SK-N-DZ (cell line): Measurements from ENCODE around the gene WFDC1. TPM values are rescaled to one million over a fixed set of nuclear protein-coding genes. Genes with fewer than 3 reads are reported as not detected.

Experiments
- DNase-seq: peaks from one replicate; pipeline ENCODE4 v3.0.0-alpha.2; 2015; ENCODE audit warnings: low spot score
- polyA plus RNA-seq, 2 experiments: library from polyadenylated mRNA; depleted of rRNA; stranded (reverse); fragments of >200 nt; gene quantifications; 2 replicates each; pipeline ENCODE4 v1.2.3, GENCODE V29; 2014

Gene WFDC1
- polyA plus RNA-seq (2014; cell fraction: cytosol; rRNA removed) = not detected in 2 replicates
- not detected in 2 replicates for polyA plus RNA-seq (2014; cell fraction: nucleus; rRNA removed)

GRCh38 chr16:84294531-84295142 is at the start of gene WFDC1:
WFDC1 (plus strand) TSS chr16:84294878; CDS start chr16:84294972, 94 bp downstream.
- DNase-seq = no peak

DNA sequence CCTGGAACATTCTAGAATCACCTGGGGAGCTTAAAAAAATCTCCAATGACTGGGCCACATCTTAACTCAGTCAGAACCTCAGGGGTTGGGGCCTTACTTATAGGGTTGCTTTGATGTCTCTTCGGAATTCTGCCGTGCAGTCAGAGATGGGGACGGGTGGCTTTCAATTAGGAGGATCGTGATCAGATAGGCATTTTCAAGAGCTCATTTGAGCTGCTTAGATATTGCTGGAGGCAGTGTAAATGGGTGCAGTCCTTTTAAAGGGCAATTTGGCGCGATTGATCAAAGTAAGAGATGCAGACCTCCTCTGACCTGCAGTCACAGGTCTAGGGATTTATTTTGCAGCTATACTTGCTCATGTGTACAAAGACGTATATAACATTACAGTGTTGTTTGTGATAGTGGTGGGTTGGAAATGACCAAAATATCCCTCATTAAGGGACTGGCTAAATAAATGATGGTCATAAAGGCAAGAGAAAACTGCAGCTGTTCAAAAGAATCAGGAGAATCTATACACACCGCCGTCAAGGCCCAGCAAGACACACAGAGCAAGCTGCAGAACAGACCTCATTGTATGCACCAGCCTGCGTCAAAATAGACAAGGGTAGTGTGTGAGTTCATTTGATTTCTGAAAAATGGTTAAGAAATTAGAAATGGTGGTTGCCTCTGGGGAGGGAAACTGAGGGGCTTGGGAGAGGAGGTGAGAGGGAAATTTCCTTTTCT is 48.6 kb upstream of the WFDC1 start:
- DNase-seq = peak; percentile 46

DNA sequence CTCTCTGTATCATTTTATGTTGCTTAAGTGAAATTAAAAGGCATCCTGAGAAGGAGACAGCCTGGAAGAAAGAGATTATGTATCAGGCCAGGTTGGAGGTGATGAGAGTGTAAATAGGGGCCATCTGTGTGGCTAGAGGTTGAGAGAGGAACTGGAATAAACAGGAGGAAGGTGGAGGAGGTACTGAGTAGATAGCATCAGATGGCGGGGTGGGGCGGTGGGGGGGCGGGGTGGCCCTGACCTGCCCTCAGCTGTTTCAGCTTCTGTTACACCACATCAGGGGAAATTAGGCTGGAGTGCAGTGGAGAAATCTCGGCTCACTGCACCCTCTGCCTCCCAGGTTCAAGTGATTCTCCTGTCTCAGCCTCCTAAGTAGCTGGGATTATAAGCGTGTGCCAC is 48.0 kb upstream of the WFDC1 start:
- peak; percentile 52 for DNase-seq

DNA sequence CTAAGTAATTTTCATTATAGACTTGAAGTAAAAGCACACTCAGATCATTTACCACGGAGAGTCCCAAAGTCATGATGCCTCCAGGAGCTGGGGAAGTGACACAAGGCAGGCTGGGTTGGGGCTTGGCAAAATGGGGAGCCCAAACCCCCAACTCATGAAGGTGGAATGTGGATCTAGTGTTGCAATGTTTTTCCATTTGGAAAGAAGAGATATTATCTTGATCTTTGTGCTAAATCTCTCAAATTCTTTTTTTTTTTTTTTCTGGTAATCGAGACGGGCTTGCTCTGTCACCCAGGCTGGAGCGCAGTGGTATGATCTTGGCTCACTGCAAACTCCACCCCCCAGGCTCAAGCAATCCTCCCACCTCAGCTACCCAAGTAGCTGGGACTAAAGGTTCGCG is 47.3 kb upstream of the WFDC1 start:
- no peak for DNase-seq

- no peak for DNase-seq
Measured at GRCh38 chr16:84247844-84248243, 46.8 kb upstream of the WFDC1 start.

- DNase-seq = no peak
Measured at GRCh38 chr16:84252184-84252583, 42.5 kb upstream of the WFDC1 start.

DNA sequence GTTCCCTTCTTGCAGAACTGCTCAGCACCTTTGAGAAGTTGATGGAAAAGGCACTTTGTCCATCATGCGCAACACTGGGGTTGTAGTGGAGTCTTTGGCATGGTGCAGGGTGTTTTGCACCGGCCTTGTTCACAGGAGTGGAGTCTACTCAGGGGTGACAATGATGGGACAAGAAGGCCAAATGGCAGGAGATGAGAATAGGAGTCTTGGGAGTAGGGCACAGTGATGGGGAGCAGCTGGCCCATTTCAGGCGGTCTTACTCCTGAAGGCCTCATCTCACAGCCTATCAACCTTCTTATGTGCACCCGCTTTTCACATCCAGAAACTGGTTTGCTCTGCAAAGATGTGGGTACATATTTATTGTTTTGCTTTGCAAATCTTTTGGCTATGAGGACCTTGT is 41.5 kb upstream of the WFDC1 start:
- DNase-seq = no peak

DNA sequence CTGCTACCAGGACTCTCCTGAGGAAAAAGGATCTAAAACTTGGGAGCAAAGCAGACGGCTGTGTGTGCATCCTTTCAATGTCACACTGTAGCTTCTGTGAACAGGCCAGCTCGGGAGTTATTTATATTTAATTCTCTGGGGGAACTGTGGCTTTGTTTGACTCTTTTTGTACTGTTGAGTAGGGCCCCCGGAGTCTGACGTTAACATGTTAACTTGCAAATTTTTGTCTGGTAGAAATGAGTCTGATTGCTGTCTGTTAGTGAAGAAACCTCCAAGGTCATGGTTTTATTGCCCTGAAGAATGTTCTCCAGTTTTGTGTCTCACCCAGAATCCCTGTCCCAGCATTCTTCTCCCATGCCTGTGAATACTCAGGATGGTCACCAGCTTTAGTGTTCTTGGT is 40.6 kb upstream of the WFDC1 start:
- DNase-seq = no peak

- no peak for DNase-seq
Measured at GRCh38 chr16:84255050-84255810, 39.4 kb upstream of the WFDC1 start.

- DNase-seq = no peak
Measured at GRCh38 chr16:84258266-84258665, 36.4 kb upstream of the WFDC1 start.

- DNase-seq = no peak
Measured at GRCh38 chr16:84259691-84260090, 35.0 kb upstream of the WFDC1 start.

- no peak for DNase-seq
Measured at GRCh38 chr16:84260766-84261554, 33.7 kb upstream of the WFDC1 start.

DNA sequence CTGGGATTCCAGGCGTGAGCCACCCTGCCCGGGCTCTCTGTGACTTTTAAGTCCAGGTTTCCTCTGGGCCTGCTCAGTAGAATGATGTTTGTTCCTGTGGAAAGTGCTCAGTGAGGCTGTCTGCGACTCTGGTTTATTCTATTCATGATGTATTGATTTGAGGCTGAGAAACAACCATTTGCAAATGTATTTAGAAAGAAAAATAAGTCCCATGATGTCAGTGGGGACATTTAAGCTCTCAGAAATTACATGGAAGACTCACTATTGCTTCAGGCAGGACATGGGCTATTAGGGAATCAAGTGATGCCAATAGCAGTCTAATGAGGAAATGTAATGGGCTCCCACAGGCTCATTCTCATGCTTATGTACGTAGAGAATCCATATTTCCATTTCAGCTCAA is 32.6 kb upstream of the WFDC1 start:
- no peak for DNase-seq

GRCh38 chr16:84262939-84263338 is 31.7 kb upstream of the WFDC1 start:
- no peak for DNase-seq

GRCh38 chr16:84266451-84266850 is 28.2 kb upstream of the WFDC1 start:
- peak; percentile 92 for DNase-seq

DNA sequence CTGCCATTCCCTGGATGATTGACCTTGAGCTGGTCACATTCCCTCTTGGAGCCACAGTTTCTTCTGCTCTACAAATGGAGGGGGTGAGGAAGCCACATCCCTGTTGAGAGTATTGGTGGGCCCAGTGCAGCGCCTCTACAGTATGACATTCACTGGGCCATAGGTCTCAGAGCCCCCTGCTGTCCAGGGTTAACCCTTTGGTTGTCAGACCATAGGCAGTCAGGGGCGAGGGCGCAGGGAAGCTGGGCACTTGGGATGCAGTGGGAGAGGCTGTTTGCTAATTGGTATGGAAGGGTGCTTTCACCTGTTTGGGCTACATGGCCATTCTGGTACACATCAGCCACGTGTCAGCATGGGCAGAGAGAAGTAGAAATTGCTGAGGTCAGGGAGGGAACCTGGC is 27.3 kb upstream of the WFDC1 start:
- DNase-seq = no peak

DNA sequence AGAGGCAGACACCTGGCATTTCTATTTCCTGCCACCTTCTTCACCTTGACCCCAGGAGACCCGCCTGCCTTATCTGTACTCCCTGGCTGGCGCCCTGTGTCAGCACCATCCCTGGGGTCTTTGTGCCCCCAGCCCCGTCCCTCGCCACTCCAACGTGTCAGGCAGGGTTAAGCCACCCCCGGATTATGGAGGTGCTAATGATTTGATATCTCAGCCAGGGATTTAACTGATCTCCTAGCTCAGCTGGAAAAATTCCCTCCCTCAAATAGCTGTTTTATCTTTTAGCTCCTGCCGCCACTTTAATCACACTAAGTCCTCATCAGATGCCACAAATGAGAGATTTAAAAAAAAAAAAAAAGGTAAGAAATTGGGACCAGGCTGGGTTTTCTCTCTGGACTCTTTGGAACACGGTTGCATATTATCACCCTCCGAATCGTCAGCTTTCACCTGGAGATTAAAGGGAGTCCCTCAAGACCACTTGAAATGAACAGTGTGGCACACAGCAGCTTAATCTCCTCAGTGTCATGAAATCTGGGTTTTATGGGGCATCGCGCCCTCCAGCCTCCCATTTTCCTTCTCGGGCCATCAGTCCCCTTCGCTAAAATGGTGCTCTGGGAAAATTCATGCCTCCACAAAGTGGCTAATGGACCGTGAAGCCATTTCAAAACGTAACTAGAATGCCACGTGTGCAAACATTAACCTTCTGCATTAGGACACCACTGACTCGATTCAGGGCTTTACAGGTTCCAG is 26.2 kb upstream of the WFDC1 start:
- DNase-seq = no peak

- DNase-seq = no peak
Measured at GRCh38 chr16:84270071-84270470, 24.6 kb upstream of the WFDC1 start.

GRCh38 chr16:84270531-84270930 is 24.1 kb upstream of the WFDC1 start:
- DNase-seq = no peak

- no peak for DNase-seq
Measured at GRCh38 chr16:84271037-84271436, 23.6 kb upstream of the WFDC1 start.

DNA sequence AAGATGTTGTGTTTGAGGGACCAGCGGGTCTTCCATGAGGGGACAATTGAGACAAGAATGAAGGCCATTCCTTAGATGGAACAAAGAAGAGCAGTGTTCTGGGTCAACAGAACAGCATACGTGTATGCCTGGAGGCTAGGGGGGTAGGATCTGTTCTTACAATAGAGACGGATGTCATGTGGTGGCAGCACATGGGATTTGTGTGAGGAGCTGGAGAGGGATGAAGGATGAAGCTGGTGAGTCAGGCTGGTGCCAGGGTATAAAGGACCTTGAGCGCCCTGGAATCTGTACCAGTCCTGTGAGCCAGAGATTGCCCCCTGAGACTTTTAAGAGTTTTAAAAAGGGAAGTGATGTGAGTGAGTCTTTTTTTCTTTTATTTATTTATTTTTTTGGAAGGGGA is 22.8 kb upstream of the WFDC1 start:
- DNase-seq = no peak
